Epidermal melanocyte (primary cell): ENCODE results near the gene CCM2L.

Source experiments
- DNase-seq: peaks from one replicate; pipeline ENCODE4 v3.0.0; 2011; ENCODE audit warnings: low spot score; ENCODE audit not compliant: insufficient read length

Gene CCM2L

DNA sequence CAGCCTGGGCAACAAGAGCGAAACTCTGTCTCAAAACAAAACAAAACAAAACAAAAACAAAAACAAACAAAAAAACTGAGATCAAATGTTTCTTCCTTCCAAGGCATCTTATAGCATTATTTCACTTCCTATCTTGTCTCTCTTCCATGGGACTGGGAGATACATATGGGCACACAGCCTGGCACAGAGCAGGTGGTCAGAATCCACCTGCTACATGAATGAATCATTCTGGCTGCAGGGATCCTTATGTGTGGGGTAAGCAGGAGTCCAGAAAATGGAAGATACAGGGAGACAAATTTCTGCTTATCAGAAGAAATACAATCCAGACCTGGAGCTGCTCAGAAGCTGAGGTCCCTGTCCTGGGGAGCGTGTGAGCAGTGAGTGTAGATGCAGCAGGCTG lies 18.2 kb upstream of the CCM2L start:
- DNase-seq, result no peak

DNA sequence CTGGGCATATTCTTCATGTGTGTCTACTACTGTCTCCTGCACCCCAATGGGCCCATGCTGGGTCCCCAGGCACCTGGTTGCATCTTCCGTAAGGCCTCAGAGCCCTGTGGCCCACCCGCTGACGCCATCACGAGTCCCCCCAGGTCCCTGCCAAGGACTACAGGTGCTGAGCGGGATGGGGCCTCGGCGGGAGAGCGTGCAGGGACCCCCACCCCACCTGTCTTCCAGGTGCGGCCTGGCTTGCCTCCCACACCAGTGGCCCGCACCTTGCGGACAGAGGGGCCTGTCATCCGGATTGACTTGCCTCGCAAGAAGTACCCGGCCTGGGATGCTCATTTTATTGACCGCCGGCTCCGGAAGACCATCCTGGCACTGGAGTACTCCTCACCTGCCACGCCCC lies 13.2 kb upstream of the CCM2L start:
- DNase-seq, result no peak

DNA sequence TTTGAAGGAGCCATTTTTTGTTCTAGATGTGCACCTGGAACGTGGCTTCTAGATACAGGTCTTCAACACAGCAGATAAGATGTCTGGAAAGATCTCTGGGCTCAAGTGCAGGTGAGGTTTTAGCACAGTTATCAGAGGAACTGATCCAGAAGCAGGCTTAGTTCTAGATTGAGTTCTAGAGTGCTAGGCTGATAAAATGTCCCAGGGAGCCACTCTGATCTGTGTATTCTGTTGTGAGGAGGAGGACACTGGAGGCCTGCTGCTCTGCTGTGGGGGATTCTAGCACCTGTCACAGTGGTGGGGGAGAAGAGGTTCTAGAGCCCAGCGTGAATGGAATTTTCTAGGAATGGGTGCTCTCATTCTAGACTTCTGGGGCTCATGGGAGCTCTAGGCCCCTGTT lies 12.0 kb upstream of the CCM2L start:
- no peak for DNase-seq

DNA sequence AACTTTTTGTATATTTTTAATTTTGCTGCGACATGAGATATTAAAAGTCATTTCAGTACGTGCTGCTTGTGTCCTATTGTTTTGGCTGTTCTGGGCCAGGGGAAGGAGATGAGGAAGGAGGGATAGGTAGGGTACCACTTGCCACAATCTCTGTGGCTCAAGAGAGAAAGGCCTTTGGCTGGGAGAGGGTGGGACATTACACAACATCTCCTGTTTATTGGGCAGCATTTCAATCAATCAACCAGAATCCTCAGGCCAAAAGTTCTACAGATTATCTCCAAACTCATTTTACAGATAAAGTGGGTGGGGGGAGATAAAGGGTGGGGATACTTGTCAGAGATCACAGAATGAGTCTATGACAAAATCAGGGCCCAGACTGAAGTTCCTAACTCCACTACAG lies 6.9 kb upstream of the CCM2L start:
- DNase-seq, result no peak

DNA sequence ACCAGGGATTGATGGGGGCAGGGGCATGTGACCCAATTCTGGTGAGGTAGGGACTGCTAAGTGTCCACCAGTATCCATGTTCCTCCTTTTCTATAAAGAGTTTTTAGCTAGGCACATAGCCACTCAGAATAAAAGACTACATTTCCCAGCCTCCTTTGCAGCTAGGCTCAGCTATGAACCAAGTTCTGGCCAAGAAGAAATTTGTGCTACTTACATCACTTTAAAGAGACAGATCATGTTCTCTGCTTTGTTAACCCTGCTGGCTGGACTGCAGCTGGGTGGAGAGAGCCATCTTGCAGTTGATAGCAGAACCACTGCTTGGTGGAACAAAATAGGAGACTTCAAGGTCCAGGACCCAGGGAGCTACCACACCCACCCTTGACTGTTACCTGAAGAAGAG lies 5.3 kb upstream of the CCM2L start:
- DNase-seq, result no peak

GRCh38 chr20:32006053-32006452 lies 4.2 kb upstream of the CCM2L start:
- no peak for DNase-seq

DNA sequence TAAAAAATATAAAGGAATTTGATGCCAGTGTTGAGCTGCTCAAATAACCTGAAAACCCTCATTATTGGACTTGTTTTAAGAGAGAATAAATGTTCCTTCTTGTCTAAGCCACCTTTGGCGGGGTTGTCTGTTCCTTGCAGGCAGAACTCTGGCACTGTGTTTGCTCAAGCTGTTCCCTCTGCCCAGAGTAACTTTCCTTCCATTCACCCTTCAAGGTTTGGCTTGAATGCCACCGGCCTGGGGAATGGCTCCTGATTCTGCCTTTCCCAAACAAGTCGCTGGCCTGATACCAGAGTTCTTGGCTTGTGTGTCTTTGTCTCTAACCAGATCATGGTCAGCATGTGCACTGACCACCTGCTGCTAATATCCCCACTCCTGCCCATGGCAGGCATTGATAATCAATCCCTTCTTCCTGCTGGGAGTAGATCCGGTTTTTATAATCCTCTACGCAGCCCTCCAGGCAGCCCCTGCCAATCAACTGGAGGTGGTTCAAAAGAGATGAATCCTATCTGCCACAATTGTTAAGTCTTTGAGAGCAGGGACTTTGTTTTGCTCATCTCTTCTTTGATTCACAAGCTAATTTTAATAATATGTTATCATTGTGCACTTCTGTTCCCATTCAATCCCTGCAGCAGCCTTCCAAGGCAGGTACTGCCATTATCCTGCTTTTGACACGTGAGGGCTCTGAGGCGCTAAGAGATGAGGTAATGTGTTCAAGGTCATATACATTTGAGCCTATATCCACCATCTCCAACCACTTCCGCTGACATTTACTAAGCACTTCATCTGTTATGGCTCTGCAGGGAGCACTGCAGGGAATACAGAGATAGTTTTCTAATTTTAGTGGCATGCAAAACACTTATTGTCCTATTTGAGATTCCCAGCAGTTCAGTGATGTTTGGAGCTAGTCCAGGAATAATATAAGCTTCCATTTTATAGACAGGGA lies 3.1 kb upstream of the CCM2L start:
- DNase-seq, result no peak

DNA sequence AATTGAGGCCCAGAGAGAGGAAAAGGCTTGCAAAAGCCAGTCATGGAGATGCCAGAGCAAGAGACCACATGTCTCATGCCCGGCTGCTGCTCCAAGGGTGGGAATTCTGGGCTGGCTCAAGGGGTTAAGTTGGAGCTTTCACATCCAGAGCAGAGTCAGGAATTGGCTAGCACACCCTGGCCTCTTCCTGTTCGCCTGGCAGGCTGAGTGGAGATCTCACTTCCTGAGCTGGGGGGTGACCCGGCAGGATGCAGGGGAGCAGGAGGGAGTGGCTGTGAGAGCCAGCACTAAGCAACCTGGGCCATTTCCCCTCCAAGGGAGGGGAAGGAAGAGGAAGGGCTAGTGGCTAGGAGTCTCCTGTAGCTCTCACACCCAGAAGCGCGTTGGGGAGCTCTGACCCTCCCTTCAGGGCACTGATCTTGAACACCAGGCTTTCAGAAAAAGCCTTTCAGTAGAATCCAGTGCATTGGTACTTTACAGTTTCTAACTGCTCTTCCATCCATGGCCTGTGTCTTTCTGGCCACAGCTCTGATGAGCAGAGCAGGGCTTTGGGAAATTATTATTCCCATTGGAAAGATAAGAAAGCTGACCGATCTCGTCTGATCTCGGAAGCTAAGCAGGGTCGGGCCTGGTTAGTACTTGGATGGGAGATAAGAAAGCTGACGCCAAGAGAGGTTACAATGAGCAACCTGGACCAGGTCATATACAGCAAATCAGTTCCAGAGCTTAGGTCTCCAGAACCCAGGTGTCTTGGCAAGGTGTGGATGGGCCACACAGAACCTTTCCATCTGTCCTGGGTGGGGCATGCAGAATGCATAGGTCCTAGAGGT lies 2.2 kb upstream of the CCM2L start:
- DNase-seq, result no peak

GRCh38 chr20:32009564-32009963 lies 674 bp upstream of the CCM2L start:
- DNase-seq, result no peak

GRCh38 chr20:32010666-32011065 lies 428 bp downstream of the CCM2L start:
- no peak for DNase-seq

- DNase-seq, result no peak
Measured at GRCh38 chr20:32012159-32012688, 2.0 kb downstream of the CCM2L start.

GRCh38 chr20:32013326-32013725 lies 3.1 kb downstream of the CCM2L start:
- no peak for DNase-seq

- no peak for DNase-seq
Measured at GRCh38 chr20:32017711-32018251, 7.5 kb downstream of the CCM2L start.

GRCh38 chr20:32018269-32019155 lies 8.3 kb downstream of the CCM2L start:
- DNase-seq, result no peak

GRCh38 chr20:32019156-32019510 lies 8.9 kb downstream of the CCM2L start:
- no peak for DNase-seq

- DNase-seq, result no peak
Measured at GRCh38 chr20:32019563-32020463, 9.6 kb downstream of the CCM2L start.

DNA sequence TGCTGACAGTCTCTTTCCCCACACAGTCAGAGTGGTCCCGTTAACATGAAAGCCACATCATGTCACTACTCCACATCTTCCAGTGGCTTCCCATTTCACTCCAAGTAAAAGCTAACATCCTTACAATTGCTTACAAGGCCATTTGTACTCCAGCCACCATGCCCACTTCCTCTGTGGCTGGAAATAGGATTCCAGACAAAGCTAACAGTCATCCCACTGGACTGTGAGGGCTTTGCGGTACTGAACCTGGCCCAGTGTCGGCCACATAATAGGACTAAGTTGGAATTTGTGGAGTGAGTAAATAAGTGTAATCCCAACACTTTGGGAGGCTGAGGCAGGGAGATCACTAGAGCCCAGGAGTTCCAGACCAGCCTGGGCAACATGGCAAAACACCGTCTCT lies 10.9 kb downstream of the CCM2L start:
- DNase-seq, result no peak

DNA sequence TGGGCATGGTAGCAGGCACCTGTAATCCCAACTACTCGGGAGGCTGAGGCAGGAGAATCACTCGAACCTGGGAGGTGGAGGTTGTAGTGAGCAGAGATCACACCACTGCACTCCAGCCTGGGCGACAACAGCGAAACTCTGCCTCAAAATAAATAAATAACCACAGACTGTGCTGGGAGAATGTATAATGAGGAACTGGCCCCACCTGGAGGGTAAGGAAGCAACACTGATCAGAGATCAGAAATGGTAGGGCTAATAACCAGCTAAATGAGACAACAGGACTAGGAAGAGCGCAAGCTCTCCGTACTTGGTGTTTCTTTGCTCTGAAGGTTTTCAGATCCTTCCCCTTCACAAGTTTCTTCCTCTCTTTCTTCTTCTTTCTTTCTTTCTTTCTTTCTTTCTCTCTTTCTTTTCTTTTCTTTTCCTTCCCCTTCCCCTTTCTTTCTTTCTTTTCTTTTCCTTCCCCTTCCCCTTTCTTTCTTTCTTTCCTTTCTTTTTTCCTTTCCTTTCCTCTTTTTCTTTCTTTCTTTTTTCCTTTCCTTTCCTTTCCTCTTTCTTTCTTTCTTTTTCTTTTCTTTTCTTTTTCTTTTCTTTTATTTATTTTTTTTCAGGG lies 14.6 kb downstream of the CCM2L start:
- no peak for DNase-seq

GRCh38 chr20:32027643-32028042 lies 17.4 kb downstream of the CCM2L start:
- no peak for DNase-seq
